B cell (primary cell): ENCODE results near the gene PYDC1. TPM values are rescaled to one million over a fixed set of nuclear protein-coding genes. Genes with fewer than 3 reads are reported as not detected.

Experiments
- ATAC-seq: fragments of 200-7000 bp; cut with Tn5 transposase; one replicate; pipeline ENCODE4 v1.10.0; 2021; ENCODE audit warnings: low read depth, mild to moderate bottlenecking, moderate number of reproducible peaks, moderate library complexity
- CTCF ChIA-PET: fragments of 350-600 bp; sonication (Branson Sonifier 250); formaldehyde crosslinking; loops from one replicate; lab custom pipeline; 2021; ENCODE audit warnings: antibody characterized with exemption, inconsistent platforms; lab: Charles Lee
- POLR2A ChIA-PET: fragments of 350-600 bp; sonication (Branson Sonifier 250); formaldehyde crosslinking; loops from one replicate; lab custom pipeline; 2021; ENCODE audit warnings: antibody characterized with exemption; lab: Charles Lee
- DNase-seq: peaks from one replicate; pipeline ENCODE4 v3.0.0; 2013
- H2AFZ ChIP-seq: 2 replicates; pipeline ENCODE4 v1.6.1; 2012; ENCODE audit warnings: mild to moderate bottlenecking, low read depth, low read length; ENCODE audit not compliant: insufficient read depth, poor library complexity, severe bottlenecking
- H3K27ac ChIP-seq, 2 donors: 1 replicate in 1 of 2; 2 replicates in 1 of 2; pipeline ENCODE4 v1.5.1; 2012 to 2013; ENCODE audit warnings: low read length in 2 of 2, mild to moderate bottlenecking in 2 of 2, moderate library complexity in 1 of 2
- H3K27me3 ChIP-seq, 4 experiments: fragments of 200-600 bp in 1 of 4; sonication (generic) in 1 of 4; replicated peaks in 1 of 4; 1 replicate in 2 of 4; 2 replicates in 2 of 4; pipeline versions ENCODE4 v1.6.1 to v1.7.0; 2013 to 2016; ENCODE audit warnings: low read length in 3 of 4, mild to moderate bottlenecking in 2 of 4, mixed read lengths in 1 of 4, moderate library complexity in 1 of 4; ENCODE audit not compliant: insufficient read depth in 4 of 4, control insufficient read depth in 3 of 4; ENCODE audit errors: control extremely low read depth in 1 of 4
- H3K36me3 ChIP-seq, 2 experiments: replicated peaks in 1 of 2; 1 replicate in 1 of 2; 2 replicates in 1 of 2; pipeline versions ENCODE4 v1.6.1 to v1.7.1; 2013; ENCODE audit warnings: low read length in 1 of 2; ENCODE audit not compliant: insufficient read depth in 2 of 2, control insufficient read depth in 1 of 2; ENCODE audit errors: control extremely low read depth in 1 of 2, extremely low read depth in 1 of 2
- H3K4me1 ChIP-seq, 2 donors: fragments of 200-600 bp in 1 of 2; sonication (generic) in 1 of 2; 1 replicate in 1 of 2; 2 replicates in 1 of 2; pipeline versions ENCODE4 v1.5.1 to v1.6.1; 2013 to 2017; ENCODE audit warnings: low read length in 2 of 2; ENCODE audit not compliant: control insufficient read depth in 2 of 2, insufficient read depth in 2 of 2
- H3K4me2 ChIP-seq: replicated peaks from 2 replicates; pipeline ENCODE3; 2012; ENCODE audit warnings: mild to moderate bottlenecking, low read depth, low read length; ENCODE audit not compliant: poor library complexity, severe bottlenecking
- H3K4me3 ChIP-seq, 5 experiments: fragments of 200-600 bp in 1 of 5; sonication (generic) in 1 of 5; 1 replicate in 3 of 5; 2 replicates in 2 of 5; pipeline versions ENCODE4 v1.5.1 to v1.7.0; 2011 to 2016; ENCODE audit warnings: low read length in 4 of 5, mild to moderate bottlenecking in 4 of 5, low read depth in 2 of 5, control low read depth in 1 of 5, moderate library complexity in 1 of 5; ENCODE audit not compliant: insufficient read depth in 1 of 5; ENCODE audit errors: control extremely low read depth in 1 of 5, extremely low read depth in 1 of 5
- H3K79me2 ChIP-seq: fragments of 200-600 bp; sonication (generic); one replicate; pipeline ENCODE4 v1.6.0; 2016; ENCODE audit warnings: low read length; ENCODE audit not compliant: control insufficient read depth, insufficient read depth
- H3K9ac ChIP-seq: fragments of 200-600 bp; sonication (generic); 2 replicates; pipeline ENCODE4 v1.6.1; 2017; ENCODE audit warnings: mild to moderate bottlenecking, low read length, moderate library complexity
- H3K9me3 ChIP-seq, 3 donors: one replicate each; pipeline versions ENCODE4 v1.6.1 to v1.7.1; 2013; ENCODE audit warnings: low read length in 2 of 3; ENCODE audit not compliant: control insufficient read depth in 2 of 3, insufficient read depth in 1 of 3; ENCODE audit errors: control extremely low read depth in 1 of 3
- H4K20me1 ChIP-seq: 2 replicates; pipeline ENCODE4 v1.6.0; 2012; ENCODE audit warnings: mild to moderate bottlenecking, low read length; ENCODE audit not compliant: insufficient read depth, control insufficient read depth, poor library complexity, severe bottlenecking
- H3K27ac Mint-ChIP-seq: one replicate; pipeline ENCODE4 v1.8.0; 2021; ENCODE audit warnings: mixed read lengths
- H3K27me3 Mint-ChIP-seq: one replicate; pipeline ENCODE4 v1.8.0; 2021; ENCODE audit warnings: mixed read lengths
- H3K4me1 Mint-ChIP-seq: one replicate; pipeline ENCODE4 v1.8.0; 2021; ENCODE audit warnings: mixed read lengths
- H3K4me3 Mint-ChIP-seq: one replicate; pipeline ENCODE4 v1.8.0; 2021; ENCODE audit warnings: mixed read lengths
- H3K9me3 Mint-ChIP-seq: one replicate; pipeline ENCODE4 v1.8.0; 2022; ENCODE audit warnings: mixed read lengths; ENCODE audit not compliant: insufficient read depth
- CTCF ChIP-seq: fragments of 200-600 bp; IDR thresholded peaks from one replicate; pipeline ENCODE4 v1.8.0; 2022; ENCODE audit warnings: antibody characterized with exemption, mild to moderate bottlenecking
- EZH2 ChIP-seq: IDR thresholded peaks from 2 replicates; pipeline ENCODE4 v1.6.1; 2012; ENCODE audit warnings: borderline replicate concordance, low read depth, mild to moderate bottlenecking, moderate library complexity, low read length; ENCODE audit not compliant: insufficient read depth, poor library complexity, severe bottlenecking
- WGBS: methylation state at CpG from one replicate; pipeline ENCODE4 v1.1.5; 2013; ENCODE audit warnings: missing lambda C conversion rate; ENCODE audit not compliant: insufficient coverage; 5-methylcytosine and 5-hydroxymethylcytosine counted together
- intact Hi-C: fragments of 100-400 bp; cut with micrococcal nuclease; formaldehyde crosslinking; loops from one replicate; pipeline ENCODE4 v1.10.0; 2022
- polyA plus RNA-seq: library from polyadenylated mRNA; depleted of rRNA; stranded (reverse); fragments of >200 nt; gene quantifications from 2 replicates; pipeline ENCODE4 v1.2.3, GENCODE V29; 2012
- total RNA-seq, 2 donors: library from RNA; stranded (reverse); fragments of 120-200 nt in 1 of 2; gene quantifications; 1 replicate in 1 of 2; 2 replicates in 1 of 2; pipeline versions ENCODE4 v1.2.3 to v1.2.4, GENCODE V29; 2013 to 2022

The PYDC1 gene
- total and polyA plus RNA-seq, 2 donors (not counting 1 experiment from before 2014, with no cell fraction given) = not detected

- ChIA-PET POLR2A (interaction anchor here (0.7 to 2.1 kb wide), 4 partner anchors 27 to 75 kb away, joined by 3 to 21 read pairs (median 8); partner anchors contain the start of gene FUS), CTCF (interaction anchor here (0.8 to 3.9 kb wide), 5 partner anchors 16 to 226 kb away, joined by 3 to 21 read pairs (median 4); partner anchors contain the start of gene PYCARD)
- H3K9me3 Mint-ChIP-seq = no peaks in the 10 kb centered on the region
- Histone ChIP-seq H3K27me3 (peaks cover 0 to 72% (median 33%) of the 10 kb centered on the region in 4 experiments), H2AFZ (peak overlapping the region; percentile 67), H3K36me3 (no peaks in the 10 kb centered on the region), H3K4me3 (peak overlapping the region in 3 of 5 experiments; percentile 28 to 56 (median 51)), H3K9ac (peak overlapping the region; percentile 53), H4K20me1 (peaks cover 5% of the 10 kb centered on the region), H3K27ac (no peak overlapping the region), H3K4me2 (peak overlapping the region; percentile 78), H3K9me3 (peaks cover 0 to 10% (median 0%) of the 10 kb centered on the region in 3 donors), H3K79me2 (no peaks in the 10 kb centered on the region), H3K4me1 (peaks cover 41 to 42% of the 10 kb centered on the region in 2 donors)
- DNase-seq (no peak), ATAC-seq (no peak)
- peaks cover 36% of the 10 kb centered on the region for H3K4me1 Mint-ChIP-seq
- H3K27ac Mint-ChIP-seq = no peak overlapping the region
- intact Hi-C loops = no loop called here
- 4% methylated on average over 3 of the region's 4 CpGs for WGBS
- TF ChIP-seq CTCF = no peak
- TF ChIP-seq EZH2 = no peak
- H3K4me3 Mint-ChIP-seq = peak overlapping the region; percentile 84
- H3K27me3 Mint-ChIP-seq = peaks cover 47% of the 10 kb centered on the region
Observed at GRCh38 chr16:31217136-31217530, 198 bp upstream of the PYDC1 start.
